ENCODE measurements around the gene STX2. TPM values are rescaled to one million over a fixed set of nuclear protein-coding genes. Genes with fewer than 3 reads are reported as not detected.

The STX2 gene
- total RNA-seq = 21.6 and 27.1 TPM in 2 replicates

GRCh38 chr12:130838951-130839769, at the start of gene STX2:
STX2 (minus strand) TSS chr12:130839250; CDS start chr12:130839099, 151 bp downstream.

GRCh38 chr12:130871286-130872178, 32.5 kb upstream of the STX2 start, which contains the start of gene RAN:
RAN (plus strand) TSS chr12:130872066; CDS start chr12:130872594, 528 bp downstream.

Other genes starting within 250 kb of the STX2 start
- gene RIMBP2, start 123.0 kb downstream of the STX2 start, total RNA-seq = not detected in 2 replicates
- gene RAN, start 32.8 kb upstream of the STX2 start, total RNA-seq = 395 and 639 TPM in 2 replicates
- gene ADGRD1, start 114.7 kb upstream of the STX2 start, total RNA-seq = 0.26 and 0.33 TPM in 2 replicates

All from dermis lymphatic vessel endothelial cell (primary cell).